ENCODE measurements around the gene USP22. TPM values are rescaled to one million over a fixed set of nuclear protein-coding genes. Genes with fewer than 3 reads are reported as not detected.

The USP22 gene
- total RNA-seq, 1 experiment from 2014 or later: 218 TPM

GRCh38 chr17:21021208-21021803 lies 21.5 kb downstream of the USP22 start:
- no peak for DNase-seq (ENCODE audit: low read depth)

GRCh38 chr17:21020622-21021021 lies 22.2 kb downstream of the USP22 start:
- no peak for DNase-seq (ENCODE audit: low read depth)

- no peak for DNase-seq (ENCODE audit: low read depth)
Observed at GRCh38 chr17:21019976-21020586, 22.7 kb downstream of the USP22 start.

GRCh38 chr17:21018894-21019293 lies 23.9 kb downstream of the USP22 start:
- no peak for DNase-seq (ENCODE audit: low read depth)

GRCh38 chr17:21017861-21018260 lies 24.9 kb downstream of the USP22 start:
- no peak for DNase-seq (ENCODE audit: low read depth)

GRCh38 chr17:21017256-21017655 lies 25.6 kb downstream of the USP22 start:
- no peak for DNase-seq (ENCODE audit: low read depth)

- DNase-seq (ENCODE audit: low read depth): no peak
Observed at GRCh38 chr17:21016826-21017225, 26.0 kb downstream of the USP22 start.

GRCh38 chr17:21015564-21015963 lies 27.2 kb downstream of the USP22 start:
- no peak for DNase-seq (ENCODE audit: low read depth)

GRCh38 chr17:21014498-21014897 lies 28.3 kb downstream of the USP22 start:
- no peak for DNase-seq (ENCODE audit: low read depth)

- DNase-seq (ENCODE audit: low read depth): no peak
Observed at GRCh38 chr17:21013983-21014382, 28.8 kb downstream of the USP22 start.

- no peak for DNase-seq (ENCODE audit: low read depth)
Observed at GRCh38 chr17:21012736-21013135, 30.1 kb downstream of the USP22 start.

GRCh38 chr17:21010705-21011596 lies 31.9 kb downstream of the USP22 start:
- DNase-seq (ENCODE audit: low read depth): no peak

GRCh38 chr17:21008992-21009671 lies 33.7 kb downstream of the USP22 start:
- DNase-seq (ENCODE audit: low read depth): no peak

- DNase-seq (ENCODE audit: low read depth): no peak
Observed at GRCh38 chr17:21008160-21008915, 34.5 kb downstream of the USP22 start.

GRCh38 chr17:21007646-21008045 lies 35.2 kb downstream of the USP22 start:
- DNase-seq (ENCODE audit: low read depth): no peak

- no peak for DNase-seq (ENCODE audit: low read depth)
Observed at GRCh38 chr17:21005803-21006202, 37.0 kb downstream of the USP22 start.

GRCh38 chr17:21005367-21005766 lies 37.4 kb downstream of the USP22 start:
- DNase-seq (ENCODE audit: low read depth): no peak

GRCh38 chr17:21004016-21004930 lies 38.5 kb downstream of the USP22 start:
- DNase-seq (ENCODE audit: low read depth): no peak

GRCh38 chr17:21003007-21003621 lies 39.7 kb downstream of the USP22 start:
- no peak for DNase-seq (ENCODE audit: low read depth)
